ENCODE results near the gene MESP1.

- no peak for TF ChIP-seq POLR2AphosphoS5 (IDR thresholded peaks at IDR 0.05)
- TF ChIP-seq POLR2A (IDR thresholded peaks at IDR 0.05): no peak
- TF ChIP-seq EP300 (IDR thresholded peaks at IDR 0.05): no peak
- no peak for TF ChIP-seq CTCF (IDR thresholded peaks at IDR 0.05)
Measured at GRCh38 chr15:89790661-89791060, 39.6 kb upstream of the MESP1 start.
